HG03520 (cell line): Measurements from ENCODE around the gene SVOPL.
"Not testable (repeated sequence)": the region's sequence is repeated elsewhere in the genome, so short reads cannot be mapped to it uniquely, and the experiment has no call there.

Source experiments
- ATAC-seq: cut with Tn5 transposase; IDR thresholded peaks from one replicate; pipeline ENCODE4 v1.9.1; 2021; ENCODE audit warnings: mild to moderate bottlenecking, moderate library complexity; ENCODE audit not compliant: unreplicated experiment

The SVOPL gene, protein sequence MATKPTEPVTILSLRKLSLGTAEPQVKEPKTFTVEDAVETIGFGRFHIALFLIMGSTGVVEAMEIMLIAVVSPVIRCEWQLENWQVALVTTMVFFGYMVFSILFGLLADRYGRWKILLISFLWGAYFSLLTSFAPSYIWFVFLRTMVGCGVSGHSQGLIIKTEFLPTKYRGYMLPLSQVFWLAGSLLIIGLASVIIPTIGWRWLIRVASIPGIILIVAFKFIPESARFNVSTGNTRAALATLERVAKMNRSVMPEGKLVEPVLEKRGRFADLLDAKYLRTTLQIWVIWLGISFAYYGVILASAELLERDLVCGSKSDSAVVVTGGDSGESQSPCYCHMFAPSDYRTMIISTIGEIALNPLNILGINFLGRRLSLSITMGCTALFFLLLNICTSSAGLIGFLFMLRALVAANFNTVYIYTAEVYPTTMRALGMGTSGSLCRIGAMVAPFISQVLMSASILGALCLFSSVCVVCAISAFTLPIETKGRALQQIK

DNA sequence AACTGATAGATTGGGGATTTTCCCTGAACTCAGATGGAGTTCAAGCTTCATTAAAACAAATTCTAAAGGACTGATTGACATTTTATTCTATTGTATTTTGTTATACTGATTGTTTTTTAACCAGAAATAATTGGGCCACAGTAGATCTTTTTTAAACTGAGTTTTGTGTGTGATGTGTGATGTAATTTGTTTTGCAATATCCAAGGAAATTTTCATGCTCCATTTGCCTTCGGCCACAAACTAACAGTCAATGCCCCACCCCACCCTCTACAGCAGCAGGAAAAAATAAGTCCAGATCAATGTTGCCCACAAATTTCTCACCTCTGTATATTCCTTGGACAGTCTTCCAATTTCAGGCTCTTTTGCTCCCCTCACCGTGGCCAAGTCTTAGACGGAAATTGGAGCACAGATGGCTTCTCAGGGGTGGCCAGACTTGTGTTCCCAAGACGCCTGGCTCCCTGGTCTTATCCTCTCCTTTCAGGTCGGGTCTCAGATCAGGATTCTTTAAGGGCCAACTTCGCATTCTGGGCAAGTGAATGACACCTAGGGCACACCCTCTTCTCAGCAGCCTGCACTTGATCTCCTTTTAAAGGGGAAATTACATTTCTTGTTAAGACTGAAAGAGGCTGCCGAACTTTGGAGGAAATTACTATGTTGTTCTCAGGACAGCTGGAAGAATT, at the start of gene SVOPL:
SVOPL (minus strand) TSS at position 506 of the 680 bp plus-strand sequence. CDS start 22,317 bp downstream, outside the sequence.
- no peak for ATAC-seq

DNA sequence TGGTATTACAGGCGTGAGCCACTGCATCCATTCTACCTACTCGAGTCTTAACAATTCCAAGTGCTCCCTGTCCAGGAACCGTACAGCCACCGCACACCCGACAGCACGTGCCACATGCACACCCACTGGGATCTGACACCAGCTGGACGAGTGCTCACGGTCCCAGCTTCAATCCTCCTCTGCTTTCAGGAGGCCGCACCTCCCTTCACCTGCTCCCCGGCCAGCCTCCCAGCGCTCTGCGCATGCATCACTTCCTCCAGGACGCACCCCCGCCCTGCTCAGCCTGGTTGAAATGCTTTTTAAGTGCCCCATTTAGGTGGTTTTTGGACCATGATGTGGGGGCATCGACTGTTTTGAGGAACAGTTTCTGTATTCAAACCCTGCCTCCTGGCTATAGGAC, 49.3 kb upstream of the SVOPL start:
- ATAC-seq, result no peak

DNA sequence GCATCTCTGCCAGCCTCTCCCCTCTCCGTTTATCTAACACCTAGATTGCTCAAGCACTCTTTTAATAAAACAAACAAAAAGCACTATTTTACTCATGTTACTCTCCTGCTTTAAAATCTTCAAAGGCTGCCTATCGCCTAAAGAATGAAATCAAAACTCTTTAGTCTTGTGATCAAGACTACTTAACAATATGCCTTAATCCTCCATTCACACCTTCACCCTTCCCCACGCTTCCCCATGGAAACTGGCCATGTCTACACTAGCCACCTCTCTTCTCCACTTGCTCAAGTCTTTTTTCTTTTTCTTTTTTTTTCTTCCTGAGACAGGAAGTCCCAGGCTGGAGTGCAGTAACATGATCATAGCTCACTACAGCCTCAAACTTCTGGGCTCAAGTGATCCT, 48.8 kb upstream of the SVOPL start:
- no peak for ATAC-seq

DNA sequence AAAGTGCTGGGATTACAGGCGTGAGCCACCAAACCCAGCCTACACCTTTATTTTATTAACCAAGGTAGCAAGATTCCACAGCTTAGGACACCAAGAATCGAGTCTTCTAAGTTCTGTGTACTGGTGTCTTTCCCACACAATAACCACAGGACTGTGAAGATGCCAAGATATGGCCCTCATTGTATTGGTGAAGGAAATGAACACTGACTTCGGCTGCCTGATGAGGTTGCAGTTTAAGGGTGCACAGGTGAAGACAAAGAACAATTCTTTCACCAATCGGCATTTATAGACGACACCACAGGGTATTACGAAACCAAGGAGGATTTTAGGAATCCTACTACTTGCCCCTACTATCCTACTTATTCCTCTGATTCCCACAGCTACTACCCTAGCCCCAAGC, 47.5 kb upstream of the SVOPL start:
- ATAC-seq, result no peak

DNA sequence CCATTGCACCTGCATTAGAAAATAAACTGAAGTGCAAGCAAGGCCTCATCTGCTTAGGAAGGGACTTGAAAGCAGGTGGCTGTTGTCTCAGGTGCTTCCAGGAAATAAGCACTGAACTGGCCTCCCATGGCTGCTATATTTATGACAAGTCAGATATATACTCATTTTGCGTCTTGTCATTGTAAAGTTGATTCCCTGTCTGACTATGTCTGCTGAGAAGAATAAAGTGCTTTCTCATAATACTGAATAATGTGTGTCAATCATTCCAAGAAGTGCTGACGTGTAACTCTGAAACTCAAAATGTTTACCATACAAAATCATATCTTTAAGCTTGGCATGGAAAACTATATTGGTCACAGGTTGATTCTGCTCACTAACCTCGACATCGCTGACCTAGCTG, 44.9 kb upstream of the SVOPL start:
- no peak for ATAC-seq

DNA sequence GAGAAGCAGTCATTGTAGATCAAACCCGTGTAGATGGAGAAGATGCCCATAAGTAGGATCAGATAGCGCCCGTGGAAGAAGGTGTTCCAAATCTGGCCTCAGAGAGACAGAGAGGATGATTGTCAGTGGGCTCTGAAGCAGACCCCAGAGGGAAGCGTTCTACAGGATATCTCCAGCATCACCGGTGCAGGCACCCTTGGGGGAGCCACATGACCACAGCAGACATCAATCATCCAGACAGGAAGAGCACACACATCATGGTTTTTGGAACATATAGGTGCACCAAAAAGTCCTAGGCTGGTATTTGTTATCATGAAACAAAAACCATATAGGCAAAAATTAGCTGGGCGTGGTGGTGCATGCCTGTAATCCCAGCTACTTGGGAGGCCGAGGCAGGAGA, 44.0 kb upstream of the SVOPL start:
- ATAC-seq, result no peak

DNA sequence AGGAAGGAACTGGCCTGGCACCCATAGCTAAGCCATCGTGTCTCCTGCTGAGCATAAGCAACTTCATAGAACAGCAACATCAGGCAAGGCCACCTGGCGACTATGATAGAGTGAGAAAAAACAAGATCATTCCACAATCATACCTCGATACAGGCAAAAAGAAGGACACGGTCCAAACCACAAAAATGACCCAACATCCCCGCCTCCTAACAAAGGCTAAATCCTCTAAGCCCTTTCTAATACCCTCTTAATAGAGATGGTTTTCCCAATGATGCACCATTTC, 40.2 kb upstream of the SVOPL start:
- ATAC-seq, result no peak

DNA sequence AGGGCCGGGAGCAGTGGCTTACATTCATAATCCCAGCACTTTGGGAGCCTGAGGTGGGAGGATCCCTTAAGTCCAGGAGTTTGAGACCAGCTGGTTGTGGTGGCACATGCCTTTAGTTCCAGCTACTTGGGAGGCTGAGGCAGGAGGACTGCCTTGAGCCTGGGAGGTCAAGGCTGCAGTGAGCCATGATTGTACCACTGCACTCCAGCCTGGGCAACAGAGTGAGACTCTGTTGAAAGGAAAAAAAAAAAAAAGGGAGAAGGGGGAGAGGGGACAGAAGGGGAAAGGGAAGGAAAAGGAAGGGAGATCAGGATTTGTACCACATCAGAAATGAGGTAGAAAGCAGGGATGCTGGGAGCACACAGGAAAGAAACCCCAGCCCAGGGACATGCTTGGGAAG, 38.7 kb upstream of the SVOPL start:
- ATAC-seq, result no peak

DNA sequence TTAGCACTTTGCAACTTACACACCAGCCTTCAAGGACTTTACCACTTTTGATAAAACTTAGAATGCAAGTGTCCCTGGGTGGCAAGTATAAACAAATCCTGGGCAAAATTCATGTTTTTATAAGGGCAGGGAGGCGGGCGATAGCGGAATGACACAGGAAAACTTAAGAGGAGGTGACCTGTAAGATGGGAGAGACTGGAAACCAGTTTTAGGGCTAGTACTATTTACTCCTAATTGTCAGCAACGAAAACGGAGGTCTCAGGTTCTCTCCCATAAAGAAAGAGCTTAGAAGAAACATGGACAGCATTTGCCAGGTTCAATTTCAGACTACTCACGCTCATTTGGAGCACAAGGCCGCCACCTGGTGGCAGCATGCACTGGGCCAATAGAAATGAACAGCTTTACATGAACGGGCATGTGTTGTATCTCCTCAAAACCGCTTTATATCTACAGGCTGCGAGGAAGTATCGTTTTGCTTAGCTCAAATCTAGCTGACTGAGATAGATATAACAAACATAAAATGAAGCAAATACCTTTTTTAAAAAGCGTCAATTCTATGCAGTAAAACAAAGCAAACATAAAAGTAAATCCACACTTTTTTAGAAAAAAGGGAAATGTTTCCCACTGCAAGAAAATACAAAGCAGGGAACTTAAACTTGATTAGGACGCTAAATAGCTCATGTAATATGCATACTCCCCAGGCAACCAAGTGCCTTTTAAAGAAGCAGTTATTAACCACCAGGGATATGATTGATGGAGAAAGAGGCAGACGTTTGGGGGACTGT, 37.6 kb upstream of the SVOPL start:
- ATAC-seq, result peak; percentile 86

DNA sequence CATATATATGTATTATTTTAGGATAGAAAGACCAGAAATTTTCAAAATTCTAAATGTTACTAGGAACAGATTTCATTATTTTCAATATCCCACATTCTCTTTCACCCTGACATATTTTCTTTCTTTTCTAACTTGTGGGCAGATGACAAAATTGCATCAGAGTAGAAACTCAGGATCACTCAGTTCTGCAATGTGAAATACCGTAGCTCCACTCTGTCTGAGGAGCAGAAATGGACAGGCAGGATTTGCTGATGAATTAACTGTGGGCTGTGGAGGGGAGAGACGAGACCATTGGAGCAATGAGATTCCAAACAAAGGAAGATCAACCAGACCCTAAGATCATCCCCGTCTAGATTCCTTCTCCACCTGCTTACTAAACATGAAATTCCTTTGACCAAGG, 37.0 kb upstream of the SVOPL start:
- ATAC-seq, result no peak

DNA sequence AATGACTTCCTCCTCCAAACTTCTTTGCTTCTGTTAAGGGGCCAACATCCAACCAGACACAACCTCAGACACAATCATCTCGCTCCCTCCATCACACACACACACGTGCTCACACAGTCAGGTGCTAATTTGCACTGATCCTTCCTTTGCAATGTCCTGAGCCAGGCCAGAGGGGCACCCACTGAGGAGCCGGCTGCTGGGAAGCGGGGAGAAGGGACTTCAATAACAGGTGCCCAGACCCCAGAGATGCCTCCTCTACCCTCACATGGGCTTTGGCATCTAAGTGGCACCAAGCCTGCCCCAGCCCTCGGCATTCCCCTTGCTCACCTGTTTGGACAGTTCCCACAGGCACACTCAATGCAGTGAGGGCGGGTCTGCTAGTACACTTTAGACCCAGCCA, 34.2 kb upstream of the SVOPL start:
- ATAC-seq, result no peak

DNA sequence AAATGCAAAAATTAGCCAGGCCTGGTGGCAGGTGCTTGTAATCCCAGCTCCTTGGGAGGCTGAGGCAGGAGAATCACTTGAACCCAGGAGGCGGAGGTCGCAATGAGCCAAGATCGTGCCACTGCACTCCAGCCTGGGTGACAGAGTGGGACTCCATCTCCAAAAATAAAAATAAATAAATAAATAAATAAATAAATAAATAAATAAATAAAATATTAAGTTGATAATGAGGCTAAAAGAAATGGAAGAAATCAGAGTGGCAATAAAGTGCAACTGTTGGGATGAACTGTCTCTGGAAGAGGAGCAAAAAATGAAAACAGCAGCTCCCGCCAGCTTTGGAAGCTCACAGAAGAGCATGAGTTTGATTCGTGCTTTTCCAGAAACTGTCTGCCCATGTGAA, 30.6 kb upstream of the SVOPL start:
- ATAC-seq, result not testable (repeated sequence)

DNA sequence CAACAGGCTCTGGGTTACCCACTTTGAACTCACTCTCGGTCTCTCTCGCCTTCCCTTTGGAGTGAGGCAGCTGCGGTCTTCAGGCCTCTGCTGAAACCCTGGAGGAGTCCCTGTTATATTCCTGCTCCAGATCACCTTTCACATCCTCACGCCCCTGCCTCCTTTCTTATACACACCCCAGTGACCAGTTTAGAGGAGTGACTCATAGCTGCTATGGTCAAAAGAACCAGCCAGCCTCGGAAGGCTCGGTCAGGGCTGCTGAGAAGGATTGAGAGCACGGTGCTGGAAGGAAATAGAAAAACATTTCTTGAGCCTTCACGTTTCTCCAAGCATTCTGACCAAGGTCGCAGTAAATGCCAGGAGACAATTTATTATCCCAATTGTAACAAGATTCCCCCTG, 28.3 kb upstream of the SVOPL start:
- no peak for ATAC-seq

DNA sequence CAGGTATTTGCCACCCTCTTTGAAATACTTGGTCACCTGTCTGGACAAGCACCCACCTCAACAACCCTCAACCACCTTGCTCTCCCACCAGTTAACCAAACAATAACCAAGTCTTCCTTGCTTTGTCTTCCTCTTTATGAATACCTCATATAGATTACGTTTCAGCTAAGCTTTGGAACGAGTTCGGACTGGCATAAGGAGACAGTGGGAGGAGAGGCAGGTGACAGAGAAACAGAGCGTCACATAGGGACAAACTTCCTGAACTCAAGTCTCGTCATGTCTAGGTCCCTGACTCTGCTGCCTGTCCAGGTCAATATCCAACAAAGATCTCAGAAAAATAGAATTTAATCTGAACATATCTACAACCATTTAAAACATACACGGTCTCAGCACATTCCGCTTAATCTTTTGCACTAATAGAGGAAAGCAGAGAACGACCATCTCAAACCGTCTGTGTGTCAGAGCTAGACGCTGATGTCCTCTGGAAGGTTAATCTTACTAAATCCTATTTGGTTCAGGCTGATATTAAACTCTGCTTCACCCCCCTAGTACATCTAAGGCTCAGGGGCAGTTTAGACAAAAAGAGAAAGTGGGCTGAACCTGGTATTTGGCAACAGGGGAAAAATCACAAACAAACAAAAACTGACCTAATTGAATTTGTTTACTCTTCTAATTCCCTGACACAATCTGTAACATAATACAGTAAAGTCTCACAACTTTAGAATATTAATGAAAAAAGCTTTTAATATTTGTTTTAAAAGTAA, 26.4 kb upstream of the SVOPL start:
- ATAC-seq, result no peak

DNA sequence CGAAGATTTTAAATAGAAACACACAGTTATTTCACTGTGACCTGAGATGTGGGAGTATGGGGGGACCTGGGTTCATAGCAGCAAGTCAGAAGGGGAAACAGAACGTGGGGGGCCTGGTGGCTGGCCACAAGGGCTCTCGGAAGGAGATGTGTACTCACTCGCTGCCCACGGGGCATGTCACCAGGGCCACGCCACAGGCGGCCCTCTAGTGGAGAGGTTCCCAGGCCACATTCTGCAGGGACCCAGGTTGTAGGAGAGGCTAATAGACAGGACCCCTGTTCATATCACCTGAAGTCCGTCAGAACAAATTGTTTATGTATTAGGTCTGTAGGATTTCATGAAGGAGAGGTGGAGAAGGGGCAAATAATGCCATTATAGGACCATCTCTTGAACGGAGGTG, 25.1 kb upstream of the SVOPL start:
- no peak for ATAC-seq

DNA sequence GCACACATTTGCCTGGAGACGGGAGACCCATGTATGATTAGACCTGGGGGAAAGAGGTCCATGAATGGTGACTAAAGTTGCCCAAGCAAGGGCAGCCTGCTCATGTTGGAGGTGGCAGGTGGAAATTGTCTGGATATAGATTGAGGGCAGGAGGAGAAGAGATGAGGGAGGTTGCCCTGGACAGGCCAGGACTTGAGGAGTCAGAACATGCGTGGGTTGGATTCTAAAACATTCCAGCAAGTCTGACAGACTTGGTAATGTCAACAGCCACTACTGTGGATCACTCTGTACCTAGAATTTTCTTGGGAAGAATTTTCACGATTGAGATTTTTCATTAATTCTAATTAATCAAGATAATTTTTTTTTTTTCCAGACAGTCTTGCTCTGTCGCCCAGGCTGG, 19.1 kb upstream of the SVOPL start:
- ATAC-seq, result no peak

DNA sequence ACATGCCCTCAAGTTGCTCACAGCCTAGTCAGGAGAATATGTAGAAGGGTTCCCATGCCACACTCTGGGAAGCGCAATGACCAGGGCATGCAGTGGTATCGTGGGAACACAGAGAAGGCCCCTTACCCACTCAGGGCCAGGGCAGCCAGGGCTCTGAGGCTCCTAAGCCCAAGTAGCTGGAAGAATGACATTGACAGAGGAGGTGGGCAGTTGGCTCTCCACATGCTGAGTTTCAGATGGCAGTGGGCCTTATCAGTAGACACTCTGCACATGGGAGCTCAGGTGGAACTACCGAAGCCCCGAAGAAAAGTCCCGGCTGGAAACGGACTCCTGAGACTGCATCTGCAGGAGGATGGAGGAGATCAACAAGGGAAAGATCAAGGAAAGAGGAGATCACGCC, 15.7 kb upstream of the SVOPL start:
- ATAC-seq, result no peak

DNA sequence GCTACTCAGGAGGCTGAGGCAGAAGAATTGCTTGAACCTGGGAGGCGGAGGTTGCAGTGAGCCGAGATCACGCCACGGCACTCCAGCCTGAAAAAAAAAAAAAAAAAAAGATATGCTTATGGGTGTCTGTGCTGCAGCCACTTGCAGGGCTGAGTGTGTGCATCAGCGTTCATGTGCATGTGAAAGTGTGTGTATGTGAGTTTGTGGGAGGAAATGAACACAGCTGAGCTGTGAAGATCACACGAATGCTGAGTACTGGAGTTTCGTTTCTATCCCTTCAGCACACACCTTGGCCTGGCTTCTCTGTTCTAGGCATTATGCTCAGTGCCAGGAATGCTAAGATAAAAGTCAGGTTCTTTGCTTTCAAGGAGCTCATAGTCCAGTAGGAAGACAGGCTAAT, 12.0 kb upstream of the SVOPL start:
- ATAC-seq, result no peak

DNA sequence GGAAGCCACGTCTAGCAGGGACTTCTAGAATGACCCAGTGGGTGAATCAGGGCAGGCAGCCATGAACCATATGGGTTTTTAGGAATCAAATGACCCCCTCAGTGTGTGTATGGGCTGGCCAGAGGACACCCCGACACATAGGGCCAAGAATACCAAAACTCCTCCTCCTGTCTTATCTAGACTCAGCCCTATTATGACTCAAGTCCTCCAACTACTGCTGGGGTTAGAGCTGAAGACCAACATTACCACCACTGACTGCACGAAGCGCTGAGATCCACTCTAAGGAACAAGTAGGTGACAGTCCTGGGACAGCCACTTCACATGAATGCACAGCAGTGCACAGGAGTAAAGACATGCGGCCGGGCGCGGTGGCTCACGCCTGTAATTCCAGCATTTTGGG, 11.5 kb upstream of the SVOPL start:
- no peak for ATAC-seq

DNA sequence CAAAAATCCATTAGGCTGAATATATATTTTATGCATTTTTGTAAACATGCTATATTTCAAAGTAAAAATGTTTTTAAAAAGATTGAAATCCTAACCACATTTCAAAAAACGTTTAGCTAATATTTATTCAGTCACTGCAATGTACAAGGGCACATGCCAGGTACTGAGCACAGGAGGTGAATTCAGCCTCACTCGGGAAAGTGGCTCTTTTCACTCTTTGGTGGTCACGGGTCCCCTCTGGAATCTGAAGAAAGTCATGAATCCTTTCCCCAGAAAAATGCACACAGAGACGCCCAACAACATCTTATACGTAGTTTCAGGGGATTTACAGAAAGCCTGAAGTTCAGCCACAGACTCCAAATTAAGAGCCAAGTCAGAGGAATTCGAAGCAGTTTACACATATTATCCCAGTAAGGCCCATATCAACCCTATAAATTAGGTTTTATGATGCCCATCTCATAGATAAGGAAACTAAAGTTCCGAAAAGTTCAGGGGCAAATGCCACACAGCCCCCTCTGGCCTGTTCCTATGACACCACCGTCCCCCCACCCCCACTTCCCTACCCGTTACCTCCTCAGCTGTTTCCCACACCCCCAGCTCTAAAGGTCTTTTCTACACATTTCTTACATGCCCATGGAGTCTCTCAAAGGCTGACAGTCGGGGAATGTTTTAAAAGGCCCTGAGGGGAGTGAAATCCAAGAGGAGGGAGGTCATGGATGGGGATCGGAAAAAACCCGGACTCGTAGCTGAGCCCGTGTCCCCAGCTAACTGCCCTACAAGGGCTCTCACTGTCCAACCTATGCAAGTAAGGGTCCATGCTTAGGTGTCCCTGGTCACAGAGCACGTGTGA, 9.6 kb upstream of the SVOPL start:
- ATAC-seq, result no peak
